ENCODE measurements around the gene LHPP. TPM values are rescaled to one million over a fixed set of nuclear protein-coding genes. Genes with fewer than 3 reads are reported as not detected.
"Not testable (repeated sequence)": the region's sequence is repeated elsewhere in the genome, so short reads cannot be mapped to it uniquely, and the experiment has no call there.

Gene LHPP
- total RNA-seq, 1 donor from 2014 or later: 8.4 TPM

DNA sequence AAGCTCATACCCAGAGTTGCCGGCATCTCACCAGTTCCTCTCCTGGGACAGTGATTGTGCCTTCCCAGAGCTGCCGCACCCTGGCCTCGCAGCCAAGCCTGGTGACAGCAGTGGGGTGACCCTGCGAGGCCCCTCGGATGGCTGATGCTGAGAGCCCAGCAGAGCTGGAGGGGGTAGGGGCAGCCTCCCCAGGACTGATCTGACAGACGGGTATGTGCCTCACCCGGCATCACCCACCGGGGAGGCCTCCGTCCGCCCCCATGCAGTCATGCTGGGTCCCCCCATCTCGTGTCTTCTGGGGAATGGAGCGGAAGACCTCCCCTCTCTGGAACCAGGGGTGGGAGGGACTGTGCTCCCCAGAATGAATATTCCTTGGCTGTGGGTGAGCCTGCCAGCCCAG lies 82.3 kb downstream of the LHPP start:
- Mint-ChIP-seq H3K4me1 (ENCODE audit: low read depth) (peaks cover 3% of the 10 kb centered on the region), H3K9me3 (no peaks in the 10 kb centered on the region), H3K27ac (no peak overlapping the region), H3K36me3 (ENCODE audit: low read depth) (no peaks in the 10 kb centered on the region), H3K4me3 (ENCODE audit: low read depth) (no peak overlapping the region), H3K27me3 (ENCODE audit: low read depth) (peaks cover 9% of the 10 kb centered on the region)
- intact Hi-C loops (cut with micrococcal nuclease): no loop called here
- DNase-seq (ENCODE audit: low spot score): no peak

DNA sequence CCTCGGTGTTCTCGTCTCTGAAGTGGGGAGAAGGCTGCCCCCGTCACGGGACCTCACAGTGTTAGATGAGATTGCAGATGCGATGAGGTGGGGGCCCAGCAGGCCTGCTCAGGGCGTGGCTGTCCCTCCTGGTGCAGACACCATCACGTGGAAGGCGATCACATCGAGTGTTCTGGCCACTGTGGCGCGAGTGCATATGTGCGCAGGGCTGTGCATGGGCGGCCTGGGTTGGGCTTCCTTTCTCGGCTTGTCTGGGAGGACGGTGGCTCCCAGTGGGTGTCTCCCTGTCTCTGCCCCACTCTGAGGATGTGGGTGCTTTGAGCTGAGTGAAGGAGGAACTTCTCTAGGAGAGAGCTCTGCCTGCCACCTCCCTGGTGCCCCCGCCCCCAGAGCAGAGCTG lies 83.1 kb downstream of the LHPP start:
- no peak overlapping the region for H3K4me3 Mint-ChIP-seq (ENCODE audit: low read depth)
- intact Hi-C loops (cut with micrococcal nuclease): no loop called here
- no peak overlapping the region for H3K27ac Mint-ChIP-seq
- H3K27me3 Mint-ChIP-seq (ENCODE audit: low read depth): peaks cover 9% of the 10 kb centered on the region
- no peaks in the 10 kb centered on the region for H3K36me3 Mint-ChIP-seq (ENCODE audit: low read depth)
- H3K9me3 Mint-ChIP-seq: no peaks in the 10 kb centered on the region
- H3K4me1 Mint-ChIP-seq (ENCODE audit: low read depth): peaks cover 3% of the 10 kb centered on the region
- DNase-seq (ENCODE audit: low spot score): no peak

DNA sequence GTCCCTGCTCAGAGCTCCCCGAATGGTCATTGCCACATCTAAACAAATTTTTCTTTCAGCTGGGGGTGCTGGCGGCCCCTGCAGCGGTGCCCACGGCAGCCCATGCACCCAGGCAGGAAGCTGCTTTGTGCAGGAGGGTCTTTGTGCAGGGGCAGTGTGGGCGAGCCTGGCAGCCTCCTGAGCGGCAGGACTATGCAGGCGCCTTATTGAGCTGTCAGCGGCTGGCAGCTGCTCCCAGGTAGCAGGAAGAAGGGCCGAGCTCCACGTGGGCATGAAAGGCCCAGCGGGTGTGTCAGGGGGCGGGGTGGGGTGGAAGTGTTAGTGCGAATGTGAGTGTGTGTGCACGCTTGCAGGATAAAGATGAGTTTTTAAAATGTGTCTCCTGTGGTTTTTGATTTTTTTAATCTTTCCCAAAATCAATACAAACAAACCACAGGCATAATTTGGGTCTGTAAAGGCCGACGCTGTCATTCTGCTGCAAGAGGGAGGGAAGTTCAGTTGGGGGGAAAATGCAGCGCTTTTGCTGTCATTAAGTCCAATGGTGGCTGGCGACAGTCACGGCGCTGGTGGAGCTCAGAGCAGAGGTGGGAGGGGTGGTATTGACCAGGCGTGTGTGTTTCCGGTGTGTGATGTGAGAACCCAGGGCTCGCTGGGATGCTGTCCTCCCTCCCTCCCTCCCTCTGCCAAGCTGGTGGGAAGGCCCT lies 83.9 kb downstream of the LHPP start:
- H3K27me3 Mint-ChIP-seq (ENCODE audit: low read depth): peaks cover 9% of the 10 kb centered on the region
- DNase-seq (ENCODE audit: low spot score): no peak
- intact Hi-C loops (cut with micrococcal nuclease): no loop called here
- peaks cover 3% of the 10 kb centered on the region for H3K4me1 Mint-ChIP-seq (ENCODE audit: low read depth)
- no peaks in the 10 kb centered on the region for H3K36me3 Mint-ChIP-seq (ENCODE audit: low read depth)
- no peak overlapping the region for H3K4me3 Mint-ChIP-seq (ENCODE audit: low read depth)
- H3K9me3 Mint-ChIP-seq: no peaks in the 10 kb centered on the region
- H3K27ac Mint-ChIP-seq: no peak overlapping the region

DNA sequence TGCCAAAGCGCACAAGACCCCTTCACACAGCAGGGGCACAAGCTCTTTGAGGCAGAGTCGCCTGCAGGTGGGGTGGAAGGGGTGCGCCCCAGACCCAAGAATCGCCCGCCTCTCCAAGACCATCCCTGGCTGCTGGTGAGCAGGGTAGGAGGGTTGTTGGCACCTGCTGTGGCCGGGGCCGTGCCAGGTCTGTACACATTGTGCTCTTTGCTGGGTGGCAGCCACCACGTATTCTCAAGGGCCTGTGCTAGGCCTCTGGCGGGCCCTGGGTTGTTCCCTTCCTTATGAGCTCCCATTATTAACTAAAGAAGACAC lies 84.4 kb downstream of the LHPP start:
- intact Hi-C loops (cut with micrococcal nuclease): no loop called here
- Mint-ChIP-seq H3K27me3 (ENCODE audit: low read depth) (peaks cover 9% of the 10 kb centered on the region), H3K9me3 (no peaks in the 10 kb centered on the region), H3K4me3 (ENCODE audit: low read depth) (no peak overlapping the region), H3K27ac (no peak overlapping the region), H3K36me3 (ENCODE audit: low read depth) (no peaks in the 10 kb centered on the region), H3K4me1 (ENCODE audit: low read depth) (peaks cover 3% of the 10 kb centered on the region)
- no peak for DNase-seq (ENCODE audit: low spot score)

DNA sequence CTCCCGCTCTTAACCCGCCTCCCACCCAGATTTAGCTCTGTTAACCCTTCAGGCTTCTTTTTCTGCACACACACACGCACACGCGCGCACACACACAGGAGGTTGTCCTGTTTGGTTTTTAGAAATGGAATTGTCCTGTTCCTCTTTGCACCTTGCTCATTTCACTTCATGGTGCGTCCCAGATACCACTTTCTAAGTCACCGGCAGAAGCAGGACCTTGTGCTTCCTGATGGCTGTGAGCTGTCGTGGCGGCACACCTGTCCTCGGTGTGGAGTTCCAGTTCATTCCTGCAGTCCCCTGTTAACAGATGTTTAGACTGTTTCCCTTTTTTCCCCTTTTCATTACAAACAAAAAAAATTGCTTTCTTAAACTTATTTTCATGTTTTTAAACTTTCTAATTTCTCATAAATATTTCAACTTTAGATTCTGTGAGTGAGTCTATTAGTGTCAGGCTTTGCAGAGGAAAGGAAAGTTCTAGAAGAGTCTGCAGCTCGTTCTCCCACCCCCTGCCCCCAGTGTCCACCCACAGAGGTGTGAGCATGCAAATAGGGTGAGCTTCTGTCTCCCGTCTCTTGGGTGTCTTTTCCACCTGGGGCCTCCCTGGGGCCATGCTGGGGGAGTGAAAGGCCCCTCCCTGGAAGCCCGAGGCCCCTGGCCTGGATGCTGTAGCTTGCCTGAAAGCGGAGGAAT lies 85.5 kb downstream of the LHPP start:
- Mint-ChIP-seq H3K4me1 (ENCODE audit: low read depth) (peaks cover 3% of the 10 kb centered on the region), H3K27me3 (ENCODE audit: low read depth) (peaks cover 9% of the 10 kb centered on the region), H3K9me3 (no peaks in the 10 kb centered on the region), H3K4me3 (ENCODE audit: low read depth) (no peak overlapping the region), H3K27ac (no peak overlapping the region), H3K36me3 (ENCODE audit: low read depth) (no peaks in the 10 kb centered on the region)
- intact Hi-C loops (cut with micrococcal nuclease): no loop called here
- no peak for DNase-seq (ENCODE audit: low spot score)

DNA sequence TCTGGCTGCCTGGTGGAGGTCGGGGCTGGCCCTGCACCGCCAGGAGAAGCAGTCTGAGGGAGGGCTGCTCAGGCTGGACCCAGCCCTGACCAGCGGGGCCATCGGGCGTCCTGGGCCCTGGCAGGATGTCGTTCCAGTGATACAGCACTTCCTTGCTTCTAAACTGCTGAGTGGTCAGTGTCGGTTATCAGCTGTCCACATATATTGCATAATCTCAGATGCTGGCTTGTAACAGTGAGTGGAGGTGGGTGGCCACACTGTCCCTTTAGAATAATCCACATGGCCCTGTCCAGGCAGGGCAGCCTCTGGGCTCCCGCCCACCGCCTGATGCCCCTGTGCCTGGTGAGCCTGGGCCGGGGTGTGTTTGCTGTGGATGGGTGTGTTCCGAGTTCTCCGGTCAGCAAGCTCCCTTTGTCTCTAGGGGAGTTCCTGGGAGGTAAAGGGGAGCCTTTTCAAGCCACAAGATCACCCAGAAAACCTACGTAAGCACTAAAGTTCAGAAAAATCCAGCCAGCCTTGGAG lies 86.1 kb downstream of the LHPP start:
- intact Hi-C loops (cut with micrococcal nuclease): no loop called here
- Mint-ChIP-seq H3K4me1 (ENCODE audit: low read depth) (peaks cover 3% of the 10 kb centered on the region), H3K27ac (no peak overlapping the region), H3K4me3 (ENCODE audit: low read depth) (no peak overlapping the region), H3K27me3 (ENCODE audit: low read depth) (peaks cover 9% of the 10 kb centered on the region), H3K9me3 (no peaks in the 10 kb centered on the region), H3K36me3 (ENCODE audit: low read depth) (no peaks in the 10 kb centered on the region)
- no peak for DNase-seq (ENCODE audit: low spot score)

DNA sequence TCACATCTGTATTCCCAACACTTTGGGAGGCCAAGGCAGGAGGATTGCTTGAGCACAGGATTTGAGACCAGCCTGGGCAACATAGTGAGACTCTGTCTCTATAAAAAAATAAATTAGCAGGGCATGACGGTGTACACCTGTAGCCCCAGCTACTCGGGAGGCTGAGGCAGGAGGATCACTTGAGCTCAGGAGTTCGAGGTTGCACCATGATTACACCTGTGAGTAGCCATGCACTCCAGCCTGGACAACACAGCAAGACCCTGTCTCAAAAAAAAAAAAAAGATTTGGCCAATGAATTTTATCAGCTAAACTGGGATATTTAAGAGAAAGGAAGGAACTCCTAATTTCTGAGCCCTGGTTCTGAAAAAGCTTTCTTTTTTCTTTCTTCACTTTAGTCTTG lies 87.5 kb downstream of the LHPP start:
- H3K4me1 Mint-ChIP-seq (ENCODE audit: low read depth); H3K4me3 Mint-ChIP-seq (ENCODE audit: low read depth); H3K36me3 Mint-ChIP-seq (ENCODE audit: low read depth); intact Hi-C loops (cut with micrococcal nuclease); H3K9me3 Mint-ChIP-seq; DNase-seq (ENCODE audit: low spot score); H3K27ac Mint-ChIP-seq; H3K27me3 Mint-ChIP-seq (ENCODE audit: low read depth): not testable (repeated sequence)

DNA sequence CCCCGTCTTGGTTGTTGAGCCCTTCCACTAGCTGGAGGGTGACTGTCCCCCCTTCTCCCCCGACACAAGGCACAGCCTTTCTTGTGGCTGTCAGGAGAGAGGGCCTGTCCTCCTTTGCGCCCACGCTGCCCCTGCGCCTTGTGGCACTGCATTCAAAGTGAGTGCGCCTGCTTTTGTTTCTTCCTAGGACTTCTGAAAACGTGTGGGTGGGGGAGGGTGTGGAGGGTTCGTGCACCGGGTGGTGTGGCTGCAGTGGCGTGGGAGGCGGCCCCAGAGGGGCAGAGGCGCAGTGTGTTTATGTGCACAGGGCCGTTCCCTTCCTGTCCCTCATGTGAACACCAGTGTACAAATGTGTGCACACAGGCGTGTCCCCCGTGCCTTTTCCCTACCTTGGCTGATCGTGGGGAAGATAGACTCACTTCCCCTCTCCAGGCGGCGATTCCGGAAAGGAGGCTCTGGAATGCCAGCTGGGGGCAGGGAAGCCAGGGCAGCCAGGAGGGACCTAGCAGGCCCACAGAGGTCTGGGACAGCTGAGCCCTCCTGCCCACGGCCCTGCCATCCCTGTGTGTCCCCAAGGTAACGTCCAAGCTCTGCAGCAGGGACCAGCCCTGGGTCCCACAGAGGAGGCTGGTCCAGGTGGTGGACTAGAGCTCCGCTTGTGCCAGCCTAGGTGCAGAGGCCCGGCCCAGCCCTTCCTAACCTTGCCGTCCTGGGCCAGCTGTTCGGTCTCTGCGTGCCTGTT lies 88.8 kb downstream of the LHPP start:
- Mint-ChIP-seq H3K4me1 (ENCODE audit: low read depth) (peaks cover 3% of the 10 kb centered on the region), H3K27me3 (ENCODE audit: low read depth) (peaks cover 9% of the 10 kb centered on the region), H3K4me3 (ENCODE audit: low read depth) (no peak overlapping the region), H3K36me3 (ENCODE audit: low read depth) (no peaks in the 10 kb centered on the region), H3K9me3 (no peaks in the 10 kb centered on the region), H3K27ac (no peak overlapping the region)
- intact Hi-C loops (cut with micrococcal nuclease): no loop called here
- no peak for DNase-seq (ENCODE audit: low spot score)

DNA sequence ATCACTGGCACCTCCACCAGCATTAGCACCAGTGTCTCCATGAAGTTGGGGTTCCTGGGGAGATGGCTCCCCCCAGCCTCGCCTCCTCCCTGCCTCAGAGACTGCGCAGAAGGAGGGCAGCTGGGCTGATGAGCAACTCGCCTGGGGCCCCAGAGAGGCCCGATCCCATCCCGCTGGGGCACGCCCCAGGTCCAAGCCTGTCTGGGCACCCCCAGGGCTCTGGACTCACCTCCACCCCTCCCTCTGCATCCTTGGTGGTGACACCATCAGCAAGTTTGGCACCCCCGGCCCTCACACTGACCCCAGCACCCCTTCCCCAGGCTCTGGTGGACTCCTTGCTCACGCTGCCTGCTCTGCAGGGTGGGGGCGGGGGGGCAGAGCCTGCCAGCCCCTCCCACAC lies 89.5 kb downstream of the LHPP start:
- H3K36me3 Mint-ChIP-seq (ENCODE audit: low read depth): no peaks in the 10 kb centered on the region
- no peaks in the 10 kb centered on the region for H3K9me3 Mint-ChIP-seq
- DNase-seq (ENCODE audit: low spot score): no peak
- no peaks in the 10 kb centered on the region for H3K4me1 Mint-ChIP-seq (ENCODE audit: low read depth)
- peaks cover 6% of the 10 kb centered on the region for H3K27me3 Mint-ChIP-seq (ENCODE audit: low read depth)
- intact Hi-C loops (cut with micrococcal nuclease): no loop called here
- H3K27ac Mint-ChIP-seq: no peak overlapping the region
- no peak overlapping the region for H3K4me3 Mint-ChIP-seq (ENCODE audit: low read depth)

DNA sequence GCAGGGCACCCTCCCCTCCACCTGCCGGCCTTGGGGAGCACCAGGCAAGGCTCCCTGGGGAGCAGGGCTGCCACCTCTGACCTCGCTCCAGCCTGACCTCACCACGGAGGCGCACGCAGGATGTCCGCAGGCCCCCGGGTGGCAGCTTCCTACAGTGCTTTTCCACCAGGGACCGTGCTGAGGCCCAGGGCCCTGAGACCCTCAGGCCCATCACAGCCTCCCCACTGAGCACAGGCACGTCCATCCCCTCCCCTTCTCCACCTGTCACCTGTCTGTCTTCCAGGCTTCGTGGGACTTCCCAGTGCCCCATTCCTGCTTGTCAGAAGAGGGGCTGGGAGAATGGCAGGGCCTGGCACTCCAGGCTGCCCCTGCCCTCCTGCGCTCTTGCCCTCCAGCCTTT lies 90.1 kb downstream of the LHPP start:
- Mint-ChIP-seq H3K4me1 (ENCODE audit: low read depth) (no peaks in the 10 kb centered on the region), H3K27me3 (ENCODE audit: low read depth) (peaks cover 3% of the 10 kb centered on the region), H3K27ac (no peak overlapping the region), H3K9me3 (no peaks in the 10 kb centered on the region), H3K4me3 (ENCODE audit: low read depth) (no peak overlapping the region), H3K36me3 (ENCODE audit: low read depth) (no peaks in the 10 kb centered on the region)
- no peak for DNase-seq (ENCODE audit: low spot score)
- intact Hi-C loops (cut with micrococcal nuclease): no loop called here

DNA sequence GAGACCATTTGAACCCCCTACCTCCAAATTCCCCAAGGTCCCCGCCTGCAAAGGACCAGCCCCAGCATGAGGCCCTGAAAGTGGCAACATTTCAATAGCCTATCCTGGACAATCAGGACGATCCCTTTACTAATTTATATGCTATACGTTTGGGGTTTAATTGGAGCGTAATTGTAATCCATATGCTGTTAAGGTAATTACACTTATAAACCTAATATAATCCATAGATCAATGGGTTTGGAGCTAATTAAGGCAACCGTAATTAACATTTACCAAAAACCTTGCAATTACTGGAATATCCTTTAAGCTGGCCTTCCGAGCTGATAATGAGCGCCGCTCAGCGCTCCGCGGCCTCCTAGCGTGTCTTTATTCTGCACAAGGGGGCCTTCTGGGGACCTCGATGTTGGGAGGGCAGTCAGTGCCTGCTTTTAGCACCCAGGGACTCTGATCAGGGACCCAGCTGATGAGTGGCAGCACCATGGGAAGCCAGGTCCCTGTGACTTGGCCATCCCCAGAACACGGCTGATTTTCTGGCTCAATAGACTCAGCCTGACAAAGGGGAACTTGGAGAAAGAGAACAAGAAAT lies 91.2 kb downstream of the LHPP start:
- intact Hi-C loops (cut with micrococcal nuclease): no loop called here
- no peaks in the 10 kb centered on the region for H3K36me3 Mint-ChIP-seq (ENCODE audit: low read depth)
- H3K27me3 Mint-ChIP-seq (ENCODE audit: low read depth): no peaks in the 10 kb centered on the region
- H3K9me3 Mint-ChIP-seq: no peaks in the 10 kb centered on the region
- no peaks in the 10 kb centered on the region for H3K4me1 Mint-ChIP-seq (ENCODE audit: low read depth)
- H3K4me3 Mint-ChIP-seq (ENCODE audit: low read depth): no peak overlapping the region
- no peak overlapping the region for H3K27ac Mint-ChIP-seq
- no peak for DNase-seq (ENCODE audit: low spot score)

DNA sequence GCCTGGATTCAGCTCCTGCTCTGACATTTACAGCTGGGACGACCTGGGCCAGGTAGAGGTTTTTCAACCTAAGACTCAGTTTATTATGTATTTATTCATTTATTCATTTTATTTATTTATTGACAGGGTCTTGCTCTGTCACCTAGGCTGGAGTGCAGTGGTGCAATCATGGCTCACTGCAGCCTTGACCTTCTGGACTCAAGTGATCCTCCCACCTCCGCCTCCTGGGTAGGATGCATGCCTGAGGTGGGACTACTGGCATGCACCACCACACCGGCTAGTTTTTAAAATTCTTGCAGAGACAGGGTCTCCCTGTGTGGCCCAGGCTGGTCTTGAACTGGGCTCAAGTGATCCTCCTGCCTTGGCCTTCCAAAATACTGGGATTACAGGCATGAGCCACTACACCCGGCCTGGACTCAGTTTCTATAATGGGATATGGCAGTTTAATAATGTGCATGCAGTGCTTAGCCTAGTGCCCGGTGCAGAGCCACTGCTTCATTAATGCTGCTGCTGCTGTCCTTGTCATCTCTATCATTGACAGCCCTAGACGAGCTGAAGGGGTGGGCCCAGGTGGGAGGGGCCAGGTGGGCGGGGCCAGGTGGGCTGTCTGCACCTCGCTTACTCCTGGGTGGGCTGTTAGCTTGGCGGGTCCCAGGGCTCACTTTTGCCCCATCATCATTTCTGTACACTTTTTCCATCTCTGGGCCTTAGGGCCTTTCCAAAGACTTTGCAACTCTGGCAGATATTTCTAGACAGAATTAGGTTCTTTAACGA lies 92.6 kb downstream of the LHPP start:
- Mint-ChIP-seq H3K4me3 (ENCODE audit: low read depth) (no peak overlapping the region), H3K27me3 (ENCODE audit: low read depth) (no peaks in the 10 kb centered on the region), H3K4me1 (ENCODE audit: low read depth) (no peaks in the 10 kb centered on the region), H3K27ac (no peak overlapping the region), H3K36me3 (ENCODE audit: low read depth) (no peaks in the 10 kb centered on the region), H3K9me3 (no peaks in the 10 kb centered on the region)
- no peak for DNase-seq (ENCODE audit: low spot score)
- intact Hi-C loops (cut with micrococcal nuclease): no loop called here
